ENCODE results near the gene NOVA2. TPM values are rescaled to one million over a fixed set of nuclear protein-coding genes. Genes with fewer than 3 reads are reported as not detected.

The NOVA2 gene
- total RNA-seq, 4 donors from 2014 or later: 0.41 to 2.2 (median 1.00) TPM; not detected in 1

GRCh38 chr19:45972947-45973540, 621 bp downstream of the NOVA2 start:
- in situ Hi-C loops (cut with MboI; ENCODE audit: low pct_ligation_motif_present in 1 of 4, low pct_unique_long_range_greater_than_20kb in 1 of 4, low sequenced_read_pairs in 3 of 4): no loop called here
- WGBS, 2 donors (ENCODE audit: low coverage in 1 of 2): 10% methylated on average over 4 of the region's 54 CpGs; no CpG with 5 or more reads in 1 of the 2 donors

GRCh38 chr19:45972081-45972946, 1.4 kb downstream of the NOVA2 start:
- peaks cover 72% of the 10 kb centered on the region for H3K27me3 ChIP-seq
- peak overlapping the region in 2 of 4 donors; percentile 4 to 34 for H3K27ac ChIP-seq
- no peak for TF ChIP-seq EP300 (IDR thresholded peaks at IDR 0.05; ENCODE audit: low read depth)
- TF ChIP-seq, protein P1, sequence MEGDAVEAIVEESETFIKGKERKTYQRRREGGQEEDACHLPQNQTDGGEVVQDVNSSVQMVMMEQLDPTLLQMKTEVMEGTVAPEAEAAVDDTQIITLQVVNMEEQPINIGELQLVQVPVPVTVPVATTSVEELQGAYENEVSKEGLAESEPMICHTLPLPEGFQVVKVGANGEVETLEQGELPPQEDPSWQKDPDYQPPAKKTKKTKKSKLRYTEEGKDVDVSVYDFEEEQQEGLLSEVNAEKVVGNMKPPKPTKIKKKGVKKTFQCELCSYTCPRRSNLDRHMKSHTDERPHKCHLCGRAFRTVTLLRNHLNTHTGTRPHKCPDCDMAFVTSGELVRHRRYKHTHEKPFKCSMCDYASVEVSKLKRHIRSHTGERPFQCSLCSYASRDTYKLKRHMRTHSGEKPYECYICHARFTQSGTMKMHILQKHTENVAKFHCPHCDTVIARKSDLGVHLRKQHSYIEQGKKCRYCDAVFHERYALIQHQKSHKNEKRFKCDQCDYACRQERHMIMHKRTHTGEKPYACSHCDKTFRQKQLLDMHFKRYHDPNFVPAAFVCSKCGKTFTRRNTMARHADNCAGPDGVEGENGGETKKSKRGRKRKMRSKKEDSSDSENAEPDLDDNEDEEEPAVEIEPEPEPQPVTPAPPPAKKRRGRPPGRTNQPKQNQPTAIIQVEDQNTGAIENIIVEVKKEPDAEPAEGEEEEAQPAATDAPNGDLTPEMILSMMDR (IDR thresholded peaks at IDR 0.05): no peak
- TF ChIP-seq POLR2AphosphoS5 (IDR thresholded peaks at IDR 0.05): no peak
- no peak for TF ChIP-seq POLR2A (IDR thresholded peaks at IDR 0.05)
- peak overlapping the region in 1 of 4 donors; percentile 31 for H3K4me3 ChIP-seq
- in situ Hi-C loops (cut with MboI; ENCODE audit: low pct_ligation_motif_present in 1 of 4, low pct_unique_long_range_greater_than_20kb in 1 of 4, low sequenced_read_pairs in 3 of 4): no loop called here
- intact Hi-C loops (cut with DNase I; ENCODE audit: low total_unique reads): no loop called here
- H3K4me1 ChIP-seq: peaks cover 0 to 6% (median 2%) of the 10 kb centered on the region in 4 donors
- no peak for DNase-seq
- H3K36me3 ChIP-seq: no peaks in the 10 kb centered on the region
- WGBS, 2 donors (ENCODE audit: low coverage in 1 of 2): 17 to 20% methylated on average over 8 to 18 of the region's 18 CpGs
- H3K9me3 ChIP-seq: no peaks in the 10 kb centered on the region

More at GRCh38 chr19:45972947-45973540, 621 bp downstream of the NOVA2 start:
- no peaks in the 10 kb centered on the region for H3K9me3 ChIP-seq
- H3K36me3 ChIP-seq: no peaks in the 10 kb centered on the region
- TF ChIP-seq EP300 (IDR thresholded peaks at IDR 0.05; ENCODE audit: low read depth) (no peak), POLR2A (IDR thresholded peaks at IDR 0.05) (no peak), POLR2AphosphoS5 (IDR thresholded peaks at IDR 0.05) (no peak)
- TF ChIP-seq, protein P1 (IDR thresholded peaks at IDR 0.05): no peak
- peaks cover 0 to 6% (median 2%) of the 10 kb centered on the region in 4 donors for H3K4me1 ChIP-seq
- DNase-seq: no peak
- peaks cover 74% of the 10 kb centered on the region for H3K27me3 ChIP-seq
- peak overlapping the region in 1 of 4 donors; percentile 31 for H3K4me3 ChIP-seq
- H3K27ac ChIP-seq: peak overlapping the region in 2 of 4 donors; percentile 21 to 34
- intact Hi-C loops (cut with DNase I; ENCODE audit: low total_unique reads): no loop called here

GRCh38 chr19:45971260-45971902, 2.3 kb downstream of the NOVA2 start:
- intact Hi-C loops (cut with DNase I; ENCODE audit: low total_unique reads) (no loop called here), in situ Hi-C loops (cut with MboI; ENCODE audit: low pct_ligation_motif_present in 1 of 4, low pct_unique_long_range_greater_than_20kb in 1 of 4, low sequenced_read_pairs in 3 of 4) (no loop called here)
- H3K4me1 ChIP-seq: peaks cover 0 to 6% (median 2%) of the 10 kb centered on the region in 4 donors
- TF ChIP-seq POLR2AphosphoS5 (IDR thresholded peaks at IDR 0.05) (no peak), EP300 (IDR thresholded peaks at IDR 0.05; ENCODE audit: low read depth) (no peak), POLR2A (IDR thresholded peaks at IDR 0.05) (no peak)
- TF ChIP-seq, protein P1 (IDR thresholded peaks at IDR 0.05): no peak
- no peak for DNase-seq
- WGBS, 2 donors (ENCODE audit: low coverage in 1 of 2): 14 to 40% methylated on average over 1 to 11 of the region's 11 CpGs
- H3K9me3 ChIP-seq: no peaks in the 10 kb centered on the region
- H3K4me3 ChIP-seq: no peak overlapping the region
- no peaks in the 10 kb centered on the region for H3K36me3 ChIP-seq
- H3K27ac ChIP-seq: peak overlapping the region in 2 of 4 donors; percentile 4 to 34
- peaks cover 79% of the 10 kb centered on the region for H3K27me3 ChIP-seq

DNA sequence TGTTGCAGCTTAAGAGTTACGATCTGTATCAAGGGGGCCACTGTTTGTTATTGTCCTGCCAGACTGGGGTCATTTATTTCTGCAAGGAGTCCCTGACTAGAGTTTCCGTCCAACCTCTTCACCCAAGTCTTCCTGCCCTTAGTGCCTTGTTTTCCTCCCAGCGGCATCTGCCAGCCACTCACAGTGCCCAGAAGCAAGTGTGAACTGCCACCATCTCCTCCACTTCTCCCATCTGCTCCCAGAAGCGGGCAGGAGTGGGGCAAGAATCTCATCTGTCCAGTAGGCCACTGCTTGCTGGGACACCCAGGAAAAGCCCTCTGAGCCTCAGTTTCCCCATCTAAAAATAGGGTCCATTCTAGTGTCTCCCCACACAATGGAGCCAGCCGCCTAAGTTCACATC, 4.0 kb downstream of the NOVA2 start:
- peaks cover 0 to 6% (median 2%) of the 10 kb centered on the region in 4 donors for H3K4me1 ChIP-seq
- no peaks in the 10 kb centered on the region for H3K36me3 ChIP-seq
- H3K9me3 ChIP-seq: no peaks in the 10 kb centered on the region
- no peak overlapping the region for H3K27ac ChIP-seq
- 59% methylated on average over 3 to 5 of the region's 5 CpGs for WGBS, 2 donors (ENCODE audit: low coverage in 1 of 2)
- intact Hi-C loops (cut with DNase I; ENCODE audit: low total_unique reads): no loop called here
- no peak overlapping the region for H3K4me3 ChIP-seq
- TF ChIP-seq POLR2AphosphoS5 (IDR thresholded peaks at IDR 0.05) (no peak), EP300 (IDR thresholded peaks at IDR 0.05; ENCODE audit: low read depth) (no peak), POLR2A (IDR thresholded peaks at IDR 0.05) (no peak)
- TF ChIP-seq, protein P1 (IDR thresholded peaks at IDR 0.05): no peak
- no peak for DNase-seq
- in situ Hi-C loops (cut with MboI; ENCODE audit: low pct_ligation_motif_present in 1 of 4, low pct_unique_long_range_greater_than_20kb in 1 of 4, low sequenced_read_pairs in 3 of 4): no loop called here
- H3K27me3 ChIP-seq: peaks cover 86% of the 10 kb centered on the region

Measured in transverse colon (tissue), 4 donors.